GM19468 (cell line): ENCODE results near the gene SLC25A3.
"Not testable (repeated sequence)": the region's sequence is repeated elsewhere in the genome, so short reads cannot be mapped to it uniquely, and the experiment has no call there.

Experiments
- ATAC-seq: cut with Tn5 transposase; IDR thresholded peaks from one replicate; pipeline ENCODE4 v1.9.1; 2021; ENCODE audit warnings: mild to moderate bottlenecking, moderate library complexity, moderate number of reproducible peaks; ENCODE audit not compliant: unreplicated experiment; ENCODE audit errors: extremely low read depth

SLC25A3 gene

GRCh38 chr12:98594050-98594835, 757 bp downstream of the SLC25A3 start:
- ATAC-seq: no peak

- ATAC-seq: no peak
Measured at GRCh38 chr12:98595243-98595988, 1.9 kb downstream of the SLC25A3 start.

- ATAC-seq: not testable (repeated sequence)
Measured at GRCh38 chr12:98597313-98597712, 3.8 kb downstream of the SLC25A3 start.

GRCh38 chr12:98601924-98602323, 8.4 kb downstream of the SLC25A3 start:
- no peak for ATAC-seq

GRCh38 chr12:98606359-98606988, 13.0 kb downstream of the SLC25A3 start:
- ATAC-seq: no peak

GRCh38 chr12:98610596-98610995, 17.1 kb downstream of the SLC25A3 start:
- ATAC-seq: no peak

GRCh38 chr12:98612696-98613334, 19.3 kb downstream of the SLC25A3 start:
- ATAC-seq: peak; percentile 76

- no peak for ATAC-seq
Measured at GRCh38 chr12:98618952-98619351, 25.5 kb downstream of the SLC25A3 start.

- ATAC-seq: peak; percentile 49
Measured at GRCh38 chr12:98635657-98636323, 42.3 kb downstream of the SLC25A3 start.

- ATAC-seq: no peak
Measured at GRCh38 chr12:98637068-98637467, 43.6 kb downstream of the SLC25A3 start.

GRCh38 chr12:98638009-98638408, 44.5 kb downstream of the SLC25A3 start:
- ATAC-seq: no peak

GRCh38 chr12:98639491-98639890, 46.0 kb downstream of the SLC25A3 start:
- ATAC-seq: no peak

- ATAC-seq: not testable (repeated sequence)
Measured at GRCh38 chr12:98642801-98643200, 49.3 kb downstream of the SLC25A3 start.

- peak; percentile 0 for ATAC-seq
Measured at GRCh38 chr12:98644433-98644711, 50.9 kb downstream of the SLC25A3 start.

- ATAC-seq: peak; percentile 90
Measured at GRCh38 chr12:98644712-98645571, 51.5 kb downstream of the SLC25A3 start, which contains the start of the genes APAF1 and IKBIP. Gene APAF1, plus strand, starts transcription at chr12:98645290. Its CDS starts 3,070 bp downstream, at chr12:98648360. Gene IKBIP, minus strand, starts transcription at chr12:98644788. Its CDS starts 87 bp downstream, at chr12:98644701.

GRCh38 chr12:98645572-98646067, 52.1 kb downstream of the SLC25A3 start:
- ATAC-seq: no peak

GRCh38 chr12:98646294-98647090, 53.0 kb downstream of the SLC25A3 start:
- ATAC-seq: no peak

- no peak for ATAC-seq
Measured at GRCh38 chr12:98651328-98651727, 57.8 kb downstream of the SLC25A3 start.
